Inferior parietal cortex (tissue), 1 donor: ENCODE results near the gene ZNF593OS.

Source experiments
- DNase-seq: peaks from one replicate; pipeline ENCODE4 v3.0.0-alpha.2; 2016; ENCODE audit errors: extremely low spot score

Gene ZNF593OS

GRCh38 chr1:26158908-26159742 lies 12.5 kb downstream of the ZNF593OS start, which contains the start of gene FAM110D:
Gene FAM110D, plus strand, starts transcription at chr1:26159079. Its CDS starts 2,213 bp downstream, at chr1:26161292.
- no peak for DNase-seq

- no peak for DNase-seq
Measured at GRCh38 chr1:26158271-26158907, 13.2 kb downstream of the ZNF593OS start.

- no peak for DNase-seq
Measured at GRCh38 chr1:26156285-26157038, 15.2 kb downstream of the ZNF593OS start.

- DNase-seq, result no peak
Measured at GRCh38 chr1:26155370-26156284, 16.0 kb downstream of the ZNF593OS start.

GRCh38 chr1:26154750-26155149 lies 16.9 kb downstream of the ZNF593OS start:
- no peak for DNase-seq

- no peak for DNase-seq
Measured at GRCh38 chr1:26153966-26154532, 17.6 kb downstream of the ZNF593OS start.

- DNase-seq, result no peak
Measured at GRCh38 chr1:26148887-26149286, 22.7 kb downstream of the ZNF593OS start.

GRCh38 chr1:26145960-26146294 lies 25.7 kb downstream of the ZNF593OS start:
- no peak for DNase-seq

- peak; percentile 93 for DNase-seq
Measured at GRCh38 chr1:26145041-26145959, 26.3 kb downstream of the ZNF593OS start.

- DNase-seq, result no peak
Measured at GRCh38 chr1:26142159-26142558, 29.5 kb downstream of the ZNF593OS start.

- no peak for DNase-seq
Measured at GRCh38 chr1:26138974-26139558, 32.6 kb downstream of the ZNF593OS start.

- no peak for DNase-seq
Measured at GRCh38 chr1:26134466-26134865, 37.2 kb downstream of the ZNF593OS start.

GRCh38 chr1:26132834-26133167 lies 38.8 kb downstream of the ZNF593OS start:
- DNase-seq, result no peak

GRCh38 chr1:26132128-26132833 lies 39.4 kb downstream of the ZNF593OS start:
- no peak for DNase-seq

- DNase-seq, result no peak
Measured at GRCh38 chr1:26130695-26131094, 40.9 kb downstream of the ZNF593OS start.

GRCh38 chr1:26129778-26130177 lies 41.9 kb downstream of the ZNF593OS start:
- no peak for DNase-seq

GRCh38 chr1:26127235-26128163 lies 44.1 kb downstream of the ZNF593OS start:
- DNase-seq, result no peak
